AG04450 (cell line): Measurements from ENCODE around the gene CDK6. TPM values are rescaled to one million over a fixed set of nuclear protein-coding genes. Genes with fewer than 3 reads are reported as not detected.

Experiments used
- CTCF ChIA-PET: fragments of 300-600, 350-600 bp; formaldehyde crosslinking; extraction: SDS; loops from one replicate; lab custom pipeline; 2022; ENCODE audit warnings: antibody characterized with exemption, inconsistent platforms; lab: Charles Lee
- POLR2A ChIA-PET: fragments of 350-600 bp; formaldehyde crosslinking; extraction: SDS; loops from one replicate; lab custom pipeline; 2021; ENCODE audit warnings: antibody characterized with exemption, inconsistent platforms; lab: Yijun Ruan, JAX
- DNase-seq: peaks from one replicate; pipeline ENCODE4 v3.0.0-alpha.2; 2011; ENCODE audit warnings: low read depth, low spot score
- H3K27ac ChIP-seq: one replicate; pipeline ENCODE4 v1.5.1; 2012; ENCODE audit warnings: low read depth, low read length, control low read depth
- H3K27me3 ChIP-seq: one replicate; pipeline ENCODE4 v1.6.0; 2012; ENCODE audit warnings: low read length; ENCODE audit not compliant: control insufficient read depth, insufficient read depth
- H3K4me3 ChIP-seq: 2 replicates; pipeline ENCODE4 v1.5.1; 2011; ENCODE audit warnings: mild to moderate bottlenecking, low read depth, low read length, control low read depth
- H3K9me3 ChIP-seq: 2 replicates; pipeline ENCODE4 v1.5.1; 2012; ENCODE audit warnings: low read length; ENCODE audit not compliant: control insufficient read depth, insufficient read depth
- CTCF ChIP-seq: IDR thresholded peaks from 2 replicates; pipeline ENCODE4 v1.5.1; 2011; ENCODE audit warnings: low read depth, low read length, control low read depth, inconsistent platforms
- polyA plus RNA-seq: library from polyadenylated mRNA; depleted of rRNA; stranded (reverse); fragments of >200 nt; gene quantifications from 2 replicates; pipeline ENCODE4 v1.2.3, GENCODE V29; 2011

CDK6 gene
- polyA plus RNA-seq, 1 experiment, result 40.6 TPM

GRCh38 chr7:92781117-92781720, 55.2 kb downstream of the CDK6 start:
- CTCF ChIA-PET, result interaction anchor here (1.0 kb wide), 1 partner anchor 252 kb away, joined by 5 read pairs; the partner anchor contains the start of gene RBM48
- Histone ChIP-seq H3K9me3 (no peaks in the 10 kb centered on the region), H3K4me3 (no peak overlapping the region), H3K27me3 (no peaks in the 10 kb centered on the region), H3K27ac (no peak overlapping the region)
- POLR2A ChIA-PET, result interaction anchor here (0.6 kb wide), 1 partner anchor 20 kb away, joined by 3 read pairs; no protein-coding TSS in a partner anchor
- TF ChIP-seq CTCF, result no peak
- DNase-seq, result no peak

- Histone ChIP-seq H3K27ac (no peak overlapping the region), H3K9me3 (no peaks in the 10 kb centered on the region), H3K4me3 (no peak overlapping the region), H3K27me3 (no peaks in the 10 kb centered on the region)
- TF ChIP-seq CTCF, result no peak
- ChIA-PET CTCF (no interaction called here), POLR2A (no interaction called here)
- DNase-seq, result no peak
Observed at GRCh38 chr7:92778972-92779371, 57.4 kb downstream of the CDK6 start.

GRCh38 chr7:92777993-92778392, 58.4 kb downstream of the CDK6 start:
- CTCF ChIA-PET, result no interaction called here
- no peak for TF ChIP-seq CTCF
- no peak overlapping the region for H3K4me3 ChIP-seq
- POLR2A ChIA-PET, result no interaction called here
- no peaks in the 10 kb centered on the region for H3K27me3 ChIP-seq
- DNase-seq, result no peak
- H3K9me3 ChIP-seq, result no peaks in the 10 kb centered on the region
- no peak overlapping the region for H3K27ac ChIP-seq

GRCh38 chr7:92773808-92774207, 62.6 kb downstream of the CDK6 start:
- ChIA-PET CTCF (no interaction called here), POLR2A (no interaction called here)
- H3K27ac ChIP-seq, result no peak overlapping the region
- TF ChIP-seq CTCF, result no peak
- no peak for DNase-seq
- no peaks in the 10 kb centered on the region for H3K9me3 ChIP-seq
- no peak overlapping the region for H3K4me3 ChIP-seq
- no peaks in the 10 kb centered on the region for H3K27me3 ChIP-seq

GRCh38 chr7:92769844-92770243, 66.5 kb downstream of the CDK6 start:
- ChIA-PET CTCF (interaction anchor here (0.7 to 1.2 kb wide), 2 partner anchors 34 to 63 kb away, joined by 3 read pairs; no protein-coding TSS in a partner anchor), POLR2A (no interaction called here)
- H3K4me3 ChIP-seq, result no peak overlapping the region
- no peak for DNase-seq
- no peak for TF ChIP-seq CTCF
- H3K27me3 ChIP-seq, result no peaks in the 10 kb centered on the region
- no peak overlapping the region for H3K27ac ChIP-seq
- H3K9me3 ChIP-seq, result no peaks in the 10 kb centered on the region
